Cortex of kidney (tissue), 1 donor: ENCODE results near the gene VPS37D.
"Not testable (repeated sequence)": the region's sequence is repeated elsewhere in the genome, so short reads cannot be mapped to it uniquely, and the experiment has no call there.

Experiments used
- DNase-seq: peaks from one replicate; lab custom pipeline; 2025; lab: John Stamatoyannopoulos, UW

VPS37D gene

GRCh38 chr7:73646785-73647724, 20.6 kb upstream of the VPS37D start:
- DNase-seq, result no peak

- DNase-seq, result no peak
Measured at GRCh38 chr7:73647725-73648592, 19.7 kb upstream of the VPS37D start.

- no peak for DNase-seq
Measured at GRCh38 chr7:73648593-73649332, 18.9 kb upstream of the VPS37D start.

- no peak for DNase-seq
Measured at GRCh38 chr7:73649576-73649975, 18.1 kb upstream of the VPS37D start.

GRCh38 chr7:73650524-73650923, 17.1 kb upstream of the VPS37D start:
- no peak for DNase-seq

GRCh38 chr7:73652541-73652949, 15.1 kb upstream of the VPS37D start:
- DNase-seq, result no peak

GRCh38 chr7:73655309-73655708, 12.3 kb upstream of the VPS37D start:
- DNase-seq, result not testable (repeated sequence)

- DNase-seq, result no peak
Measured at GRCh38 chr7:73659983-73660382, 7.6 kb upstream of the VPS37D start.

GRCh38 chr7:73660594-73660993, 7.0 kb upstream of the VPS37D start:
- not testable (repeated sequence) for DNase-seq

GRCh38 chr7:73663033-73663432, 4.6 kb upstream of the VPS37D start:
- DNase-seq, result no peak

- no peak for DNase-seq
Measured at GRCh38 chr7:73668103-73668885, 663 bp downstream of the VPS37D start.

GRCh38 chr7:73668886-73669230, 1.2 kb downstream of the VPS37D start:
- no peak for DNase-seq

- DNase-seq, result no peak
Measured at GRCh38 chr7:73669288-73669701, 1.7 kb downstream of the VPS37D start.

- no peak for DNase-seq
Measured at GRCh38 chr7:73669858-73670385, 2.3 kb downstream of the VPS37D start.

GRCh38 chr7:73671322-73671661, 3.7 kb downstream of the VPS37D start:
- no peak for DNase-seq

- DNase-seq, result no peak
Measured at GRCh38 chr7:73671857-73672445, 4.3 kb downstream of the VPS37D start.

- DNase-seq, result no peak
Measured at GRCh38 chr7:73674468-73675124, 7.0 kb downstream of the VPS37D start.

GRCh38 chr7:73676062-73676461, 8.4 kb downstream of the VPS37D start:
- not testable (repeated sequence) for DNase-seq

- DNase-seq, result no peak
Measured at GRCh38 chr7:73678862-73679261, 11.2 kb downstream of the VPS37D start.

GRCh38 chr7:73679709-73680108, 12.1 kb downstream of the VPS37D start:
- DNase-seq, result no peak
